Activated T-cell treated with anti-CD3 and anti-CD28 coated beads for 48 hours (primary cell): Measurements from ENCODE around the gene MRPS18C.
"Not testable (repeated sequence)": the region's sequence is repeated elsewhere in the genome, so short reads cannot be mapped to it uniquely, and the experiment has no call there.

Experiments used
- DNase-seq: peaks from one replicate; pipeline ENCODE4 v3.0.0-alpha.2; 2020; ENCODE audit warnings: low read depth

The MRPS18C gene

DNA sequence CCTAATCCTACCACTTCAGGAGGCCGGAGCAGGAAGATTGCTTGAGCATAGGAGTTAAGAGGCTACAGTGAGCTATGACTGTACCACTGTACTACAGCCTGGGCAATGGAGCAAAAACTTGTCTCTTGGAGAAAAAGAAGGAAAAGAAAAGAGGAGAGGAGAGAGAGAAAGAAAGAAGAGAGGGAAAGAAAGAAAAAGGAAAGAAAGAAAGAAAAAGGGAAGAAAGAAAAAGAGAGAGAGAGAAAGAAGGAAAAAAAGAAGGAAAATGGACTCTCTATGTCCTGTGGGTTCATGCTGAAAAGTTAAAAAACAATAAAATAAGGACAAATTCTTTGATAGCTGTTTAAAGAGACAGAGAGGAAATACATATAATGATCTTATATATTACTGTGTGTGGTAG is 42.3 kb downstream of the MRPS18C start:
- DNase-seq, result no peak

DNA sequence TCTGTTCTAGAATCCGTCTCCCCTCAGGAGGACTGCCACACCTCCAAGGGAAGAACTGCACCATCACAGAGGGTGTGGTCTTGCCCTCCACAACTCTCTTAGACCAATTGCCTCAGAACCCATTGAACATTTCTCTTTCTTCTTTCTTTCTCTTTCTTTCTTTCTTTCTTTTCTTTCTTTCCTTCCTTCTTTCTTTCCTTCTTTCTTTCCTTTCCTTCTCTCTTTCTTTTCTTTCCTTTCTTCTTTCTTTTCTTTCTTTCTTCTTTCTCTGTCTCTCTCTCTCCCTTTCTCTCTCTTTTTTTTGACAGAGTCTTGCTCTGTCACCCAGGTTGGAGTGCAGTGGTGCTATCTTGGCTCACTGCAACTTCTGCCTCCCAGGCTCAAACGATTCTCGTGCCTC is 45.8 kb downstream of the MRPS18C start:
- DNase-seq, result not testable (repeated sequence)

DNA sequence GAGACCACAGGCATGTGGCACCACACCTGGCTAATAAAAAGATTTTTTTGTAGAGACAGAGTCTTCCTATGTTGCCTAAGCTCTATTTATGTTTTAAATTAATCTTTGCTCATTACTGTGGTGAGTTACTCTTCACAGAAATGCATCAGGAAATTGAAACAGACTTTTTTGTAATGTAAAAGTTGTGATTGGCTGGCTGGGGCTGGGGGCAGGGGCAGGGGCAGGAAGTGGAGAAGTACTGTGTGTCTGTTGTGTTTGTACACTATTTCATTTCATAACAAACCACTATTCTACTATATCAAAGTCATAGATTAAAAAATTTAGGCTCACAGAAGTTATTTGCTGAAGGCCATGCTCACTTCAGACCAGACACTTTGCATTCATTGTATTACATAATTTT is 48.1 kb downstream of the MRPS18C start:
- no peak for DNase-seq

DNA sequence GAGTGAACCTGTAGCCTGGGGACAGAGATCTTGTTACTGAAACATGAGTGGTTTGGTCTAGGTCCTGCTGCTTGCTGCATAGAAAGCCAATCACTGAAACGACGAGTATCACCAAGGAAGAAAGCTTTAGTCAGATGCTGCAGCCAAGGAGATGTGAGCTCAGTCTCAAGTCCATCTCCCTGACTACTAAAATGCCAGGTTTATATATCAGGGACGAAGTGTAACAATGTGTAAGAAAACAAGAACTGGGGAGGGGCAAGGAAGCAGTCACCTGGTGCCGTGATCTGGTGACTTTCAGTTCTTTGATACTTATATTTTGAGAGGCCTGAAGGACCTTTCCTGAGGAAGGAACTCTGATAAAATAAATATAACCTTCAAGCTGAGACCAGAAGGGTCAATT is 48.6 kb downstream of the MRPS18C start:
- DNase-seq, result no peak

DNA sequence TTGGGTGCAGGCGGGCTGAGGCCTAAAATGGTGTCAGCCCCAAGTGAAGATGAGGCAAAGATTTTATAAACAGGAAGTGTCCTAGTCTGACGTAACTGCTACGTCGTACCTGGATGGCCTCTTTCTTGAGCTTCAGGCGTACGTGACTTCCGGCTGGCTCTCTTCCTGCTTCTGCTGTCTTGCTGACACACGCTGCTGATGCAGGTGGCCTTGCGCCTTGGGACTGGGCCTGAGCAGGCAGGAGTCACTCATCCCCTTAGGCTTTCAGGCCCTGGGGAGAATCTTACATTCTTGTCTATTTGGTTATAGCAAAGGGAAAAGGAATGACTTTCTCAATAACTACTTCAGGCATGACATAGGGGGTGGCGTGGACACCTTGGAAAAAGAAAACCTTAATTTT is 49.1 kb downstream of the MRPS18C start:
- DNase-seq, result no peak

DNA sequence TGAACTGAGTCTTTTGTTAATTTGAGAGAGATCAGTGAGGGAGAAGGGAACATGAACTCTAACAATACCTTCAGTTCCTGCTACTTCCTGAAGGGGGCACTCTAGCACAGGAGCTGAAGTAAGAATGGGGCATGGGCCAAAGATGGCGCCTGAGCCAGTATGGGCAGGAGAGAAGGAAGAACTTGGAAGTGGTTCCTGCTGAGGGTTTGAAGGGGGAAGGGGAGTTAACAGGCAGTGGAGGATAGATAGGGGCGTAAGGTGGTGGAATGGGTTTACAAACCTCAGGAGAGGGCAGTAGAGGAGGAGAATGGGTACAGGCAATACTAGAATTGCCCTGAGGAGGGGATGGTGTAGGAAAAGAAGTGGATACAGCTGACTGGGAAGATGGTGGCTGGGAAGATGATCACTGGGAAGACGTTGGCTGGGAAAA is 53.3 kb downstream of the MRPS18C start:
- peak; percentile 39 for DNase-seq

DNA sequence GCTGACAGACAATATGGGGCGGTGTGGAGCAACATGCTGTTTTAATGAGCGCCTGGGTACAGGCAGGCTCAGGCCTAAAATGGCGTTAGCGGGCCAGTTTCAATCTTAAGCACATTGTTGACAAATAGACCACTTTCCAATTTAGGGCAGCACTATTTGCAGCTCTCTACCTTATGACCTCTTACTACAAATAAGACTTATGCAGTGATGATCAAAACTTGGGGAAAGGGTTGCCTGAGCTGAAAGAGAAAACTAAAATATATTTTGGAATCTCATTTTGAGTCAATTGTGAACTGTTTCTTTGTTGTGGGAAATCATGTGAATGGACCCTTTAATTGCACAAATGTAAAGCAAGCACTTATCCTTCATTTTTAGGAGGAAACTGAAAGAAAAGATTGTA is 54.6 kb downstream of the MRPS18C start:
- DNase-seq, result no peak
